MM.1S (cell line): Measurements from ENCODE around the gene TACC2.

Experiments used
- DNase-seq: peaks from one replicate; pipeline ENCODE4 v3.0.0-alpha.2; 2015
- H2AFZ ChIP-seq: fragments of 300-600 bp; sonication (generic); 2 replicates; pipeline ENCODE4 v1.6.0; 2016; ENCODE audit warnings: antibody characterized with exemption, low read length
- H3F3A ChIP-seq: fragments of 300-600 bp; sonication (generic); 2 replicates; pipeline ENCODE4 v1.6.1; 2016; ENCODE audit warnings: mild to moderate bottlenecking, antibody characterized with exemption, low read length, moderate library complexity, mixed read lengths; ENCODE audit not compliant: insufficient read depth
- H3K27ac ChIP-seq: fragments of 300-600 bp; sonication (generic); 2 replicates; pipeline ENCODE4 v1.5.1; 2016; ENCODE audit warnings: mild to moderate bottlenecking, low read length
- H3K27me3 ChIP-seq: fragments of 300-600 bp; sonication (generic); replicated peaks from 2 replicates; pipeline ENCODE4 v1.6.0; 2016; ENCODE audit warnings: low read length; ENCODE audit not compliant: insufficient read depth
- H3K36me3 ChIP-seq: fragments of 300-600 bp; sonication (generic); replicated peaks from 2 replicates; pipeline ENCODE4 v1.6.1; 2016; ENCODE audit warnings: mild to moderate bottlenecking, low read length, mixed read lengths; ENCODE audit not compliant: insufficient read depth
- H3K4me1 ChIP-seq: fragments of 300-600 bp; sonication (generic); 2 replicates; pipeline ENCODE4 v1.6.1; 2016; ENCODE audit warnings: low read length, mixed read lengths
- H3K4me2 ChIP-seq: fragments of 300-600 bp; sonication (generic); 2 replicates; pipeline ENCODE4 v1.6.0; 2016; ENCODE audit warnings: low read depth, low read length
- H3K4me3 ChIP-seq: fragments of 300-600 bp; sonication (generic); 2 replicates; pipeline ENCODE4 v1.5.1; 2016; ENCODE audit warnings: low read length, mixed read lengths
- H3K79me2 ChIP-seq: fragments of 300-600 bp; sonication (generic); 2 replicates; pipeline ENCODE4 v1.6.1; 2016; ENCODE audit warnings: mixed run types, low read length, mixed read lengths
- H3K9ac ChIP-seq: fragments of 300-600 bp; sonication (generic); 2 replicates; pipeline ENCODE4 v1.6.1; 2016; ENCODE audit warnings: low read length, mixed read lengths
- H3K9me2 ChIP-seq: fragments of 300-600 bp; sonication (generic); replicated peaks from 2 replicates; pipeline ENCODE4 v1.6.1; 2016; ENCODE audit warnings: mild to moderate bottlenecking, low read length, mixed read lengths; ENCODE audit not compliant: insufficient read depth
- H3K9me3 ChIP-seq: fragments of 300-600 bp; sonication (generic); replicated peaks from 2 replicates; pipeline ENCODE4 v1.6.1; 2016; ENCODE audit warnings: mild to moderate bottlenecking, low read length, mixed read lengths; ENCODE audit not compliant: insufficient read depth
- H4K20me1 ChIP-seq: fragments of 300-600 bp; sonication (generic); 2 replicates; pipeline ENCODE4 v1.6.1; 2016; ENCODE audit warnings: mild to moderate bottlenecking, low read length, moderate library complexity, mixed read lengths; ENCODE audit not compliant: insufficient read depth
- CTCF ChIP-seq: fragments of 300-600 bp; sonication (generic); IDR thresholded peaks from 2 replicates; pipeline ENCODE4 v1.5.1; 2016; ENCODE audit warnings: antibody characterized with exemption, low read length, mixed read lengths
- EZH2 ChIP-seq: fragments of 300-600 bp; sonication (generic); optimal IDR thresholded peaks from 2 replicates; pipeline ENCODE3; 2017; ENCODE audit warnings: low read depth, mild to moderate bottlenecking, antibody characterized with exemption, low read length, mixed read lengths
- EZH2phosphoT487 ChIP-seq: fragments of 300-600 bp; sonication (generic); IDR thresholded peaks from 2 replicates; pipeline ENCODE4 v1.6.1; 2018; ENCODE audit warnings: antibody characterized with exemption, low read length

The TACC2 gene

GRCh38 chr10:122123186-122123585 lies 134.2 kb downstream of the TACC2 start:
- no peak overlapping the region for H3K4me3 ChIP-seq
- H3K9me3 ChIP-seq: no peaks in the 10 kb centered on the region
- H3K4me2 ChIP-seq: no peak overlapping the region
- H2AFZ ChIP-seq: no peak overlapping the region
- H3K79me2 ChIP-seq: no peaks in the 10 kb centered on the region
- H3K27ac ChIP-seq: no peak overlapping the region
- H3K9ac ChIP-seq: no peak overlapping the region
- no peaks in the 10 kb centered on the region for H3K9me2 ChIP-seq
- no peaks in the 10 kb centered on the region for H4K20me1 ChIP-seq
- no peaks in the 10 kb centered on the region for H3K4me1 ChIP-seq
- no peaks in the 10 kb centered on the region for H3K36me3 ChIP-seq
- TF ChIP-seq CTCF: no peak
- no peak for TF ChIP-seq EZH2
- TF ChIP-seq EZH2phosphoT487: no peak
- H3F3A ChIP-seq: no peaks in the 10 kb centered on the region
- no peak for DNase-seq
- H3K27me3 ChIP-seq: no peaks in the 10 kb centered on the region

GRCh38 chr10:122124342-122124741 lies 135.4 kb downstream of the TACC2 start:
- Histone ChIP-seq H3K79me2 (no peaks in the 10 kb centered on the region), H3K4me2 (no peak overlapping the region), H4K20me1 (no peaks in the 10 kb centered on the region), H3K4me3 (no peak overlapping the region), H2AFZ (no peak overlapping the region), H3F3A (no peaks in the 10 kb centered on the region), H3K27me3 (no peaks in the 10 kb centered on the region), H3K9me3 (no peaks in the 10 kb centered on the region), H3K4me1 (no peaks in the 10 kb centered on the region), H3K9me2 (no peaks in the 10 kb centered on the region), H3K36me3 (no peaks in the 10 kb centered on the region), H3K9ac (no peak overlapping the region), H3K27ac (no peak overlapping the region)
- no peak for TF ChIP-seq EZH2
- no peak for TF ChIP-seq EZH2phosphoT487
- DNase-seq: no peak

GRCh38 chr10:122124808-122125207 lies 135.8 kb downstream of the TACC2 start:
- no peaks in the 10 kb centered on the region for H3F3A ChIP-seq
- no peaks in the 10 kb centered on the region for H3K27me3 ChIP-seq
- H4K20me1 ChIP-seq: no peaks in the 10 kb centered on the region
- H3K4me1 ChIP-seq: no peaks in the 10 kb centered on the region
- no peak for DNase-seq
- H3K9ac ChIP-seq: no peak overlapping the region
- no peak overlapping the region for H2AFZ ChIP-seq
- no peak overlapping the region for H3K4me3 ChIP-seq
- no peaks in the 10 kb centered on the region for H3K36me3 ChIP-seq
- no peak overlapping the region for H3K27ac ChIP-seq
- H3K9me2 ChIP-seq: no peaks in the 10 kb centered on the region
- no peaks in the 10 kb centered on the region for H3K9me3 ChIP-seq
- no peak overlapping the region for H3K4me2 ChIP-seq
- no peaks in the 10 kb centered on the region for H3K79me2 ChIP-seq
- no peak for TF ChIP-seq EZH2
- TF ChIP-seq CTCF: no peak
- no peak for TF ChIP-seq EZH2phosphoT487

- Histone ChIP-seq H3K4me2 (no peak overlapping the region), H3K4me3 (no peak overlapping the region), H3K27me3 (no peaks in the 10 kb centered on the region), H3K79me2 (no peaks in the 10 kb centered on the region), H3K27ac (no peak overlapping the region), H3F3A (no peaks in the 10 kb centered on the region), H3K9ac (no peak overlapping the region), H3K4me1 (no peaks in the 10 kb centered on the region), H3K9me2 (no peaks in the 10 kb centered on the region), H3K9me3 (no peaks in the 10 kb centered on the region), H3K36me3 (no peaks in the 10 kb centered on the region), H4K20me1 (no peaks in the 10 kb centered on the region), H2AFZ (no peak overlapping the region)
- TF ChIP-seq EZH2: no peak
- no peak for TF ChIP-seq EZH2phosphoT487
- TF ChIP-seq CTCF: no peak
- DNase-seq: no peak
Measured at GRCh38 chr10:122126763-122127659, 138.0 kb downstream of the TACC2 start.
